Endothelial cell of umbilical vein (primary cell): Measurements from ENCODE around the gene B3GNT9.

Experiments
- CTCF ChIP-seq, 2 donors: IDR thresholded peaks; 1 replicate in 1 of 2; 2 replicates in 1 of 2; pipeline ENCODE4 v1.5.1; 2011; ENCODE audit warnings: low read length in 2 of 2, mild to moderate bottlenecking in 2 of 2, moderate library complexity in 2 of 2, control low read depth in 1 of 2, inconsistent platforms in 1 of 2, low read depth in 1 of 2; ENCODE audit not compliant: insufficient read depth in 1 of 2; ENCODE audit errors: extremely low read depth in 1 of 2
- POLR2A ChIP-seq: IDR thresholded peaks from 2 replicates; pipeline ENCODE4 v1.6.1; 2012; ENCODE audit warnings: low read depth, mild to moderate bottlenecking, control low read depth, low read length

GRCh38 chr16:67161595-67162058 lies 10.8 kb upstream of the B3GNT9 start:
- no peak for TF ChIP-seq CTCF (IDR thresholded peaks at IDR 0.05; ENCODE audit: extremely low read depth in 1 of 2, insufficient read depth in 1 of 2, low read depth in 1 of 2, low read length in 2 of 2)
- TF ChIP-seq POLR2A: no peak
